A549 (cell line): ENCODE measurements around the gene FLYWCH1. TPM values are rescaled to one million over a fixed set of nuclear protein-coding genes. Genes with fewer than 3 reads are reported as not detected.

Source experiments
- ATAC-seq, 2 experiments: fragments of 200-7000 bp in 1 of 2; fragments of >200 bp in 1 of 2; cut with Nextera tagmentation in 1 of 2; cut with Tn5 transposase in 1 of 2; 3 replicates each; pipeline versions ENCODE4 v1.8.0 to v1.9.1; 2018 to 2020; ENCODE audit warnings: mild to moderate bottlenecking in 1 of 2, moderate library complexity in 1 of 2
- CTCF ChIA-PET: fragments of 300-600 bp; sonication (Branson Sonifier 250); formaldehyde crosslinking; extraction: SDS; loops from one replicate; lab custom pipeline; 2021; ENCODE audit warnings: antibody characterized with exemption, inconsistent platforms; lab: Yijun Ruan, JAX
- POLR2A ChIA-PET: fragments of 350-600 bp; formaldehyde crosslinking; extraction: SDS; loops from one replicate; lab custom pipeline; 2021; ENCODE audit warnings: antibody characterized with exemption, inconsistent platforms; lab: Yijun Ruan, JAX
- DNase-seq, 2 experiments: peaks; one replicate each; pipeline versions ENCODE4 v3.0.0 to v3.0.0-alpha.2; 2011 to 2016; ENCODE audit warnings: low read depth in 1 of 2, low spot score in 1 of 2
- FAIRE-seq: peaks from 2 replicates; lab custom pipeline; 2011; peaks lifted over from hg19 to GRCh38; lab: Jason Lieb, UNC
- H3K27ac ChIP-seq, 2 experiments: fragments of >200 bp; sonication (Bioruptor Twin); formaldehyde crosslinking; 3 replicates each; pipeline ENCODE4 v1.5.1; 2016 to 2017
- H3K4me1 ChIP-seq: fragments of >200 bp; sonication (Bioruptor Twin); formaldehyde crosslinking; 3 replicates; pipeline ENCODE4 v1.6.1; 2016
- H3K4me2 ChIP-seq: fragments of >200 bp; sonication (Bioruptor Twin); formaldehyde crosslinking; 3 replicates; pipeline ENCODE4 v1.6.1; 2016
- H3K4me3 ChIP-seq: fragments of >200 bp; sonication (Bioruptor Twin); formaldehyde crosslinking; 3 replicates; pipeline ENCODE4 v1.5.1; 2016
- H3K9me3 ChIP-seq: fragments of >200 bp; sonication (Bioruptor Twin); formaldehyde crosslinking; 3 replicates; pipeline ENCODE4 v1.6.1; 2016
- CBX2 ChIP-seq: fragments of 200-600 bp; sonication (generic); IDR thresholded peaks from 2 replicates; pipeline ENCODE4 v1.6.1; 2016; ENCODE audit warnings: low read depth, mild to moderate bottlenecking, borderline replicate concordance
- CBX8 ChIP-seq: fragments of 200-600 bp; sonication (generic); IDR thresholded peaks from 2 replicates; pipeline ENCODE4 v1.6.1; 2016
- E2F6 ChIP-seq: IDR thresholded peaks from 2 replicates; pipeline ENCODE4 v1.6.1; 2012; ENCODE audit warnings: low read depth, borderline replicate concordance
- ELK1 ChIP-seq: fragments of 150-350 bp; IDR thresholded peaks from 2 replicates; pipeline ENCODE4 v1.6.1; 2014; ENCODE audit warnings: low read depth, mild to moderate bottlenecking, low read length
- ESRRA ChIP-seq: fragments of 150-350 bp; IDR thresholded peaks from 2 replicates; pipeline ENCODE4 v1.6.1; 2014; ENCODE audit warnings: mild to moderate bottlenecking, low read length, borderline replicate concordance
- FOSL2 ChIP-seq, 2 experiments: fragments of 450-650 bp in 1 of 2; fragments of >200 bp in 1 of 2; sonication (Bioruptor Twin) in 1 of 2; formaldehyde crosslinking; IDR thresholded peaks; 2 replicates each; pipeline versions ENCODE4 v1.5.0 to v1.6.1; 2016 to 2020; ENCODE audit warnings: mild to moderate bottlenecking in 1 of 2, moderate library complexity in 1 of 2
- FOXS1 ChIP-seq: fragments of 250-450 bp; sonication (Bioruptor Pico); IDR thresholded peaks from 2 replicates; pipeline ENCODE4 v1.5.0; 2020; ENCODE audit warnings: mild to moderate bottlenecking, moderate library complexity
- HOXB13 ChIP-seq: fragments of 250-450 bp; sonication (Bioruptor Pico); IDR thresholded peaks from 2 replicates; pipeline ENCODE4 v1.5.0; 2020; ENCODE audit warnings: low read depth, mild to moderate bottlenecking, moderate library complexity
- JUN ChIP-seq, 2 experiments: fragments of >200 bp; sonication (Bioruptor Twin); formaldehyde crosslinking; IDR thresholded peaks; 2 replicates in 1 of 2; 3 replicates in 1 of 2; pipeline ENCODE4 v1.6.1; 2016 to 2017
- KDM1A ChIP-seq: fragments of 200-600 bp; sonication (generic); IDR thresholded peaks from 2 replicates; pipeline ENCODE4 v1.6.1; 2016; ENCODE audit warnings: low read depth, mild to moderate bottlenecking
- MYC ChIP-seq: IDR thresholded peaks from 2 replicates; pipeline ENCODE4 v1.6.1; 2012; ENCODE audit warnings: mild to moderate bottlenecking, inconsistent platforms, low read length, improper control_type of control experiment, borderline replicate concordance
- NFE2L2 ChIP-seq: fragments of 150-350 bp; conservative IDR thresholded peaks from 2 replicates; pipeline ENCODE4 v1.6.1; 2014; ENCODE audit warnings: low read length
- RARB ChIP-seq: fragments of 250-450 bp; sonication (Bioruptor Pico); IDR thresholded peaks from 2 replicates; pipeline ENCODE4 v1.8.0; 2021; ENCODE audit warnings: mild to moderate bottlenecking, moderate library complexity
- RNF2 ChIP-seq: fragments of 200-600 bp; sonication (generic); IDR thresholded peaks from 2 replicates; pipeline ENCODE4 v1.6.1; 2016; ENCODE audit warnings: low read depth, mild to moderate bottlenecking, antibody characterized with exemption, moderate library complexity, borderline replicate concordance
- ZSCAN20 ChIP-seq: fragments of 250-450 bp; sonication (Bioruptor Pico); IDR thresholded peaks from 2 replicates; pipeline ENCODE4 v1.8.0; 2022; ENCODE audit warnings: mild to moderate bottlenecking, moderate library complexity
- WGBS: methylation state at CpG from one replicate; pipeline ENCODE4 v1.1.6; 2017; ENCODE audit errors: missing lambda C conversion rate; 5-methylcytosine and 5-hydroxymethylcytosine counted together
- polyA plus RNA-seq, 4 experiments: library from polyadenylated mRNA; depleted of rRNA in 3 of 4; stranded (reverse); fragments of >200 nt; fragmentation: RNase III in 1 of 4; extraction: RNeasy Plus Mini Kit Qiagen cat#74134 plus additional on column Dnase treatment in 1 of 4; gene quantifications; 2 replicates in 3 of 4; 3 replicates in 1 of 4; pipeline ENCODE4 v1.2.3, GENCODE V29; 2011 to 2017
- TF ChIP-seq, protein P1 (sequence below): fragments of >200 bp; sonication (Bioruptor Twin); formaldehyde crosslinking; IDR thresholded peaks from 3 replicates; pipeline ENCODE4 v1.5.1; 2016
- TF ChIP-seq, protein P2 (sequence below): fragments of >200 bp; sonication (Bioruptor Twin); formaldehyde crosslinking; IDR thresholded peaks from 2 replicates; pipeline ENCODE4 v1.6.1; 2016

The FLYWCH1 gene
- polyA plus RNA-seq, 2 of the 4 experiments (the other 2 are of a cell fraction) = 9.3 to 22.5 TPM

GRCh38 chr16:2923481-2923880, 11.8 kb downstream of the FLYWCH1 start:
- DNase-seq (no peak), FAIRE-seq (no peak), ATAC-seq (no peak)
- Histone ChIP-seq H3K4me3 (no peak overlapping the region), H3K4me2 (no peak overlapping the region), H3K27ac (no peak overlapping the region), H3K4me1 (peaks cover 3% of the 10 kb centered on the region; the same call in 1 of the 3 replicates), H3K9me3 (no peaks in the 10 kb centered on the region)
- ChIA-PET CTCF (interaction anchor here (0.7 to 14.3 kb wide), 7 partner anchors 11 to 112 kb away, joined by 3 to 190 read pairs (median 23); partner anchors contain the start of gene FLYWCH1), POLR2A (interaction anchor here (1.8 kb wide), 1 partner anchor 18 kb away, joined by 5 read pairs; no protein-coding TSS in a partner anchor)
- WGBS = 94% methylated on average over 14 of the region's 14 CpGs
- TF ChIP-seq JUN (IDR thresholded peaks at IDR 0.05) = no peak
- TF ChIP-seq CBX8 = no peak
- TF ChIP-seq E2F6 = no peak
- no peak for TF ChIP-seq ZSCAN20 (CRISPR knock-in tag)

GRCh38 chr16:2924901-2925755, 13.4 kb downstream of the FLYWCH1 start:
- no peak for TF ChIP-seq CBX8
- TF ChIP-seq RARB (CRISPR knock-in tag) = no peak
- TF ChIP-seq, protein P1, sequence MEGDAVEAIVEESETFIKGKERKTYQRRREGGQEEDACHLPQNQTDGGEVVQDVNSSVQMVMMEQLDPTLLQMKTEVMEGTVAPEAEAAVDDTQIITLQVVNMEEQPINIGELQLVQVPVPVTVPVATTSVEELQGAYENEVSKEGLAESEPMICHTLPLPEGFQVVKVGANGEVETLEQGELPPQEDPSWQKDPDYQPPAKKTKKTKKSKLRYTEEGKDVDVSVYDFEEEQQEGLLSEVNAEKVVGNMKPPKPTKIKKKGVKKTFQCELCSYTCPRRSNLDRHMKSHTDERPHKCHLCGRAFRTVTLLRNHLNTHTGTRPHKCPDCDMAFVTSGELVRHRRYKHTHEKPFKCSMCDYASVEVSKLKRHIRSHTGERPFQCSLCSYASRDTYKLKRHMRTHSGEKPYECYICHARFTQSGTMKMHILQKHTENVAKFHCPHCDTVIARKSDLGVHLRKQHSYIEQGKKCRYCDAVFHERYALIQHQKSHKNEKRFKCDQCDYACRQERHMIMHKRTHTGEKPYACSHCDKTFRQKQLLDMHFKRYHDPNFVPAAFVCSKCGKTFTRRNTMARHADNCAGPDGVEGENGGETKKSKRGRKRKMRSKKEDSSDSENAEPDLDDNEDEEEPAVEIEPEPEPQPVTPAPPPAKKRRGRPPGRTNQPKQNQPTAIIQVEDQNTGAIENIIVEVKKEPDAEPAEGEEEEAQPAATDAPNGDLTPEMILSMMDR = no peak
- TF ChIP-seq CBX2 = no peak
- TF ChIP-seq ESRRA = no peak
- WGBS = 89% methylated on average over 31 of the region's 42 CpGs
- FAIRE-seq = no peak
- H3K9me3 ChIP-seq = no peaks in the 10 kb centered on the region
- no peak overlapping the region for H3K4me3 ChIP-seq
- ChIA-PET CTCF (interaction anchor here (0.8 to 9.6 kb wide), 7 partner anchors 8 to 152 kb away, joined by 3 to 190 read pairs (median 3); no protein-coding TSS in a partner anchor), POLR2A (interaction anchor here (1.8 kb wide), 1 partner anchor 20 kb away, joined by 5 read pairs; no protein-coding TSS in a partner anchor)
- no peak overlapping the region for H3K27ac ChIP-seq
- no peak for DNase-seq
- H3K4me2 ChIP-seq = no peak overlapping the region
- peaks cover 3% of the 10 kb centered on the region; the same call in 1 of the 3 replicates for H3K4me1 ChIP-seq
- ATAC-seq = no peak

GRCh38 chr16:2925951-2926649, 14.4 kb downstream of the FLYWCH1 start:
- no peak for FAIRE-seq
- CTCF ChIA-PET = interaction anchor here (0.6 to 9.6 kb wide), 33 partner anchors 10 to 542 kb away, joined by 3 to 190 read pairs (median 5); partner anchors contain the start of genes FLYWCH1, FLYWCH2, KREMEN2 and PAQR4
- 75% methylated on average over 9 of the region's 9 CpGs for WGBS

More at GRCh38 chr16:2925951-2926649, 14.4 kb downstream of the FLYWCH1 start:
- TF ChIP-seq ELK1 = no peak
- TF ChIP-seq FOSL2 (IDR thresholded peaks at IDR 0.05) = no peak
- no peak for TF ChIP-seq FOSL2 (CRISPR knock-in tag; IDR thresholded peaks at IDR 0.05)
- no peak for TF ChIP-seq HOXB13 (CRISPR knock-in tag)
- TF ChIP-seq FOXS1 (CRISPR knock-in tag) = no peak
- TF ChIP-seq KDM1A = no peak
- no peak for TF ChIP-seq MYC
- TF ChIP-seq, protein P2, sequence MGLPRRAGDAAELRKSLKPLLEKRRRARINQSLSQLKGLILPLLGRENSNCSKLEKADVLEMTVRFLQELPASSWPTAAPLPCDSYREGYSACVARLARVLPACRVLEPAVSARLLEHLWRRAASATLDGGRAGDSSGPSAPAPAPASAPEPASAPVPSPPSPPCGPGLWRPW = no peak
- TF ChIP-seq JUN (IDR thresholded peaks at IDR 0.05) = no peak
- TF ChIP-seq RNF2 = no peak
- TF ChIP-seq NFE2L2 = no peak
- H3K4me3 ChIP-seq = no peak overlapping the region
- H3K4me2 ChIP-seq = no peak overlapping the region
- DNase-seq (no peak), ATAC-seq (no peak)
- POLR2A ChIA-PET = interaction anchor here (1.2 kb wide), 1 partner anchor 43 kb away, joined by 3 read pairs; the partner anchor contains the start of gene FLYWCH2
- H3K9me3 ChIP-seq = no peaks in the 10 kb centered on the region
- H3K27ac ChIP-seq = no peak overlapping the region
- peaks cover 3% of the 10 kb centered on the region; the same call in 1 of the 3 replicates for H3K4me1 ChIP-seq
